ENCODE data around the gene NCAPD2. TPM values are rescaled to one million over a fixed set of nuclear protein-coding genes. Genes with fewer than 3 reads are reported as not detected.

The NCAPD2 gene
- total and polyA plus RNA-seq, 8 donors, result 5.6 to 16.2 (median 8.5) TPM

DNA sequence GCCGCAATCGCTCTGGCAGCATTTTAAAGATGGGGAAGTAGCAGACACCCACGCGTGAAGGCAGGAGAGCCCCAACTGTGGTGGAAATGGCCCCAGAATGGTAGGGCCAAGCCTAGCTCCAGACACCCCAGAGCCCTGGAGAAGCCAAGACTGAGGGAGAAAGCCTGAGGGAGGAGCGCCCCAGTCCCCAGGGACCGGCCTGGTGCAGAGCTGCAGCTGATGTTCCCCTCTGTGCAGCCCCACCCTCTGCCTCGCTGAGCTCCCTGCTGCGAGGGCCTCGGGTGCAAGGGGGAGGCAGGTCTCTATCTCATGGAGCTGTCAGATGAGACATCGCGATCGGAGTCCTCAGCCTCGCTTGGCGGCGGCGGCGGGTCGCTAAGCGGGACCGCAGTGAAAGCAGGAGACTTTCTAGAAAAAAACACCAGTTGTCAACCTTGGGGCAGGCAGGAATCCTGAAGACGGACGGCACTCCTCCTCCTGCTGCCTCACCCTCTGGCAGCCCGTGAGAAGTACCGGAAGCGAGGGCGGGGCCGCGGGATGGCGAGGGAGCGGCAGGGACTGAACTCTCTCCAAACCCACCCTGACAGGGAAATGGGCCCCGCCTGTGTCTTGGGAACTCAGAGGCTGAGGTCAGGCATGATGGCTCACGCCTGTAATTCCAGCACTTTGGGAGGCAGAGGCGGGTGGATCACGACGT is 46.4 kb downstream of the NCAPD2 start:
- Histone ChIP-seq H3K27me3 (no peaks in the 10 kb centered on the region), H3K36me3 (peaks cover 0 to 6% (median 3%) of the 10 kb centered on the region in 3 donors), H3K4me3 (no peak overlapping the region), H3K4me1 (peaks cover 5 to 8% (median 6%) of the 10 kb centered on the region in 3 donors), H3K27ac (no peak overlapping the region), H3K9me3 (no peaks in the 10 kb centered on the region)
- intact Hi-C loops (cut with DNase I), result no loop called here
- TF ChIP-seq, protein P1, sequence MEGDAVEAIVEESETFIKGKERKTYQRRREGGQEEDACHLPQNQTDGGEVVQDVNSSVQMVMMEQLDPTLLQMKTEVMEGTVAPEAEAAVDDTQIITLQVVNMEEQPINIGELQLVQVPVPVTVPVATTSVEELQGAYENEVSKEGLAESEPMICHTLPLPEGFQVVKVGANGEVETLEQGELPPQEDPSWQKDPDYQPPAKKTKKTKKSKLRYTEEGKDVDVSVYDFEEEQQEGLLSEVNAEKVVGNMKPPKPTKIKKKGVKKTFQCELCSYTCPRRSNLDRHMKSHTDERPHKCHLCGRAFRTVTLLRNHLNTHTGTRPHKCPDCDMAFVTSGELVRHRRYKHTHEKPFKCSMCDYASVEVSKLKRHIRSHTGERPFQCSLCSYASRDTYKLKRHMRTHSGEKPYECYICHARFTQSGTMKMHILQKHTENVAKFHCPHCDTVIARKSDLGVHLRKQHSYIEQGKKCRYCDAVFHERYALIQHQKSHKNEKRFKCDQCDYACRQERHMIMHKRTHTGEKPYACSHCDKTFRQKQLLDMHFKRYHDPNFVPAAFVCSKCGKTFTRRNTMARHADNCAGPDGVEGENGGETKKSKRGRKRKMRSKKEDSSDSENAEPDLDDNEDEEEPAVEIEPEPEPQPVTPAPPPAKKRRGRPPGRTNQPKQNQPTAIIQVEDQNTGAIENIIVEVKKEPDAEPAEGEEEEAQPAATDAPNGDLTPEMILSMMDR (IDR thresholded peaks at IDR 0.05), result no peak
- DNase-seq, result no peak
- 74 to 78% methylated on average over 35 of the region's 35 CpGs for WGBS, 2 donors
- ATAC-seq, result peak in 3 of 4 donors; percentile 28 to 41 (median 38)
- FAIRE-seq, result no peak

DNA sequence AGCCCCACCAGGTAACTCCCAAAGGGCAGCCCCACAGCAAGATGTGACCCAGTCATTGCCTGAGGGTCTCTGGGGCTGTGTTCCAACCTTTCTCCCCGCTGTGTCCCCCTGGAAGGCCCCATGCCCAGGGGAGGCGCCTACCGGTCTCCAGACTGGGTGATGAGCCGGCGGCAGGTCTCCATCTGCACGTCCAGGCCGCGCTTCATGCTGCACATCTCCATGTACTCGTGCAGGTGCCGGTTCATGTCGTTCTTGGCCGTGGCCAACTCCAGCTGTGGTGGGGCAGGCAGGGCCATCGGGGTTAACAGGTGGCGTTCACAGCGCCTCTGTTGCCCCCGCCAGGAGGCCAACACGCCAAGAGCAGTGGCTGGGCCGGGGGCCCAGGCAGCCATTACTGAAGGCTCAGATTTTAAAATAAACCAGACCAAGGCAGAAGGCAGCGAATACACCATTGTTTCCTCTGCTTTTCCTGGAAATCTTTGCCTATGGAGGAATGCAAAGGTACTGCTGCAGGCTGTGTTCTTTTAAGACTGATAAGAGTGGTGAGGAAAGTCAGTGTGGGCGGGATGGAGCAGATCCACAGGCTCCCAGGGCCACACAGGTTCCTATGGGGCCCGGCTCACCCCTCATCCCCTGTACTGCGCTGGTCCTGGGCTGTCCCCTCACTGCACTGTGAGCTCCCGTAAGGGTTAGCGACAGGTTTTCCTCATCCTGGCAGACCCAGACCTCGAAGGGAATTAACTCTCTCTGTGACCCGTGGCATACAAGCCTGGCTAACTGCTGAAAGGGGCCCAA is 47.7 kb downstream of the NCAPD2 start:
- no peaks in the 10 kb centered on the region for H3K4me1 ChIP-seq
- FAIRE-seq (no peak), DNase-seq (no peak), ATAC-seq (no peak)
- no peaks in the 10 kb centered on the region for H3K27me3 ChIP-seq
- TF ChIP-seq, protein P1 (IDR thresholded peaks at IDR 0.05), result no peak
- H3K9me3 ChIP-seq, result no peaks in the 10 kb centered on the region
- H3K27ac ChIP-seq, result no peak overlapping the region
- intact Hi-C loops (cut with DNase I), result no loop called here
- H3K36me3 ChIP-seq, result peaks cover 0 to 11% (median 3%) of the 10 kb centered on the region in 3 donors
- 87 to 92% methylated on average over 26 of the region's 26 CpGs for WGBS, 2 donors
- H3K4me3 ChIP-seq, result no peak overlapping the region

DNA sequence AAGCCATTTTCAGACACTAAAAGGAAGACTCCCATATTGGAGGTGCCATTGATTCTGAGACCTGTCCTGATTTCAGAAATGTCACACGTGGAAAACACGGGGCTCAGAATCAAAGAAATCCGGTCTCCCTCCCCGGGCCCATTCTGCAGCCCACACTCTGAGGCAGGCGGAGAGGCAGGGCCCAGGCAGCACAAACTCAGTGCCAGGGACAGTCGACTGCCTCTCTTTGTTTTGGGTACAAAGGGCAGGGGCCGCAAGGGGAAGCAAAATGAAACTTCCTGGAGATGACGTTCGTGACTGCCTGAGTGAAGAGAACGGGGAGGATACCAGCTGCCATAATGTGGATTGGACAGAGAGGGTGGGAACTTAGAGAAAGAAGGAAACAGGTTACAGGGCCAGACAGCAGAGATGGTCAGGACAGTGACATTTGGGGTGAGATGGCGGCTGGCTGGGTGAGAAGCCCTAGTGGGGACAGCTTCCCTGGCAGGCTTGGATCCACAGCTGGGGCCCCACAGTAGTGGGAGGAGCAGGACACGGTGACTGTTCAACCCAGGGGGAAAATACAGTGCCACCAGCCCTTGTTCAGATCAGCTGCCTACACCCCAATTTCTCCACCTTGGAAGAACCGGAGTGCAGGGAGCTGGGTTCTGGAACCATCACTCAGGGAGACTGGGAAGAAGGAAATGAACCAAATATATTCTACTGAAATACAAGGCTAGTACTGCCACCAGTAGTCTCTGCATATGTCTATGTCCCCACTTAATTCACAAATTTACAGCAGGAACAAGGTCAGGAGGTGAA is 48.5 kb downstream of the NCAPD2 start:
- Histone ChIP-seq H3K4me3 (no peak overlapping the region), H3K4me1 (no peaks in the 10 kb centered on the region), H3K9me3 (no peaks in the 10 kb centered on the region), H3K36me3 (peaks cover 0 to 7% (median 3%) of the 10 kb centered on the region in 3 donors), H3K27ac (no peak overlapping the region), H3K27me3 (no peaks in the 10 kb centered on the region)
- intact Hi-C loops (cut with DNase I), result no loop called here
- TF ChIP-seq, protein P1 (IDR thresholded peaks at IDR 0.05), result no peak
- 80 to 84% methylated on average over 13 of the region's 13 CpGs for WGBS, 2 donors
- no peak for FAIRE-seq
- ATAC-seq, result peak in 2 of 4 donors; percentile 22 to 25
- no peak for DNase-seq

DNA sequence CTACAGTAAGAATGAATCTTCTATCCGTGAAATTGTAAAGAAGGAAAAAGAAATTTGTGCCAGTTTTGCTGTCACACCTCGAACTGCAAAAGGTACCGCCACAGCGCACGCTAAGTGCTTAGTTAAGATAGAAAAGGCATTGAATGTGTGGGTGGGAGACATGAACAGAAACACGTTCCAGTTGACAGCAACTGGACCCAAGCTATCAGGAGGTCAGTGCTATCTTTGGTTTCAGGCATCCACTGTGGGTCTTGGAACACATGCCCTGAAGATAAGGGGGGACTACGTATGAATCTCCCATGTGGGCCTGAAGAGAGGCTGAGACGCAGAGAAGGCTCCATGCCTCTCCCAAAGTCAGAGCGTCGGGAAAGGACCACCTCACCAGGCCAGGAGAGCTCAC is 52.1 kb downstream of the NCAPD2 start:
- 87% methylated on average over 10 of the region's 10 CpGs for WGBS, 2 donors
- TF ChIP-seq, protein P1 (IDR thresholded peaks at IDR 0.05), result no peak
- no peak for FAIRE-seq
- ATAC-seq, result no peak
- Histone ChIP-seq H3K9me3 (no peaks in the 10 kb centered on the region), H3K27me3 (no peaks in the 10 kb centered on the region), H3K4me1 (no peaks in the 10 kb centered on the region), H3K36me3 (peaks cover 0 to 9% (median 0%) of the 10 kb centered on the region in 3 donors), H3K27ac (no peak overlapping the region), H3K4me3 (no peak overlapping the region)
- intact Hi-C loops (cut with DNase I), result no loop called here
- no peak for DNase-seq
